Esophagus (tissue), 2 donors: ENCODE data around the gene MRGPRF. TPM values are rescaled to one million over a fixed set of nuclear protein-coding genes. Genes with fewer than 3 reads are reported as not detected.
"Not testable (repeated sequence)": the region's sequence is repeated elsewhere in the genome, so short reads cannot be mapped to it uniquely, and the experiment has no call there.

Experiments
- H3K27ac ChIP-seq, 2 donors: one replicate each; pipeline ENCODE4 v1.5.1; 2013; ENCODE audit warnings: low read depth in 2 of 2, mild to moderate bottlenecking in 2 of 2, inconsistent platforms in 1 of 2, low read length in 1 of 2, moderate library complexity in 1 of 2
- H3K27me3 ChIP-seq, 2 donors: one replicate each; pipeline ENCODE4 v1.6.1; 2013; ENCODE audit warnings: low read length in 2 of 2, control low read depth in 1 of 2, mild to moderate bottlenecking in 1 of 2; ENCODE audit not compliant: insufficient read depth in 2 of 2, control insufficient read depth in 1 of 2
- H3K36me3 ChIP-seq, 2 donors: one replicate each; pipeline ENCODE4 v1.6.1; 2013; ENCODE audit warnings: low read length in 1 of 2; ENCODE audit not compliant: control insufficient read depth in 2 of 2, insufficient read depth in 2 of 2
- H3K4me1 ChIP-seq, 2 donors: one replicate each; pipeline ENCODE4 v1.6.1; 2013; ENCODE audit warnings: low read length in 1 of 2; ENCODE audit not compliant: control insufficient read depth in 2 of 2, insufficient read depth in 2 of 2
- H3K4me3 ChIP-seq, 2 donors: one replicate each; pipeline ENCODE4 v1.5.1; 2013; ENCODE audit warnings: low read length in 2 of 2, mild to moderate bottlenecking in 2 of 2, low read depth in 1 of 2, moderate library complexity in 1 of 2
- H3K9me3 ChIP-seq, 2 donors: one replicate each; pipeline ENCODE4 v1.6.1; 2013; ENCODE audit warnings: mild to moderate bottlenecking in 2 of 2, low read depth in 1 of 2, low read length in 1 of 2, moderate library complexity in 1 of 2; ENCODE audit not compliant: control insufficient read depth in 2 of 2, insufficient read depth in 1 of 2
- WGBS, 2 donors: extraction: QIAGEN DNeasy Blood & Tissue Kit; methylation state at CpG; one replicate each; pipeline ENCODE4 v1.1.7; 2013; 5-methylcytosine and 5-hydroxymethylcytosine counted together
- polyA plus RNA-seq, 2 donors: library from polyadenylated mRNA; stranded (reverse); fragments of 200-250 nt; gene quantifications; one replicate each; pipeline ENCODE4 v1.2.3, GENCODE V29; 2013
- donor health status: healthy with polysubstance abuse.
- donor health status: Bipolar disorder and iron deficiency.

The MRGPRF gene
- polyA plus RNA-seq, 2 donors = 5.3 to 14.7 TPM

DNA sequence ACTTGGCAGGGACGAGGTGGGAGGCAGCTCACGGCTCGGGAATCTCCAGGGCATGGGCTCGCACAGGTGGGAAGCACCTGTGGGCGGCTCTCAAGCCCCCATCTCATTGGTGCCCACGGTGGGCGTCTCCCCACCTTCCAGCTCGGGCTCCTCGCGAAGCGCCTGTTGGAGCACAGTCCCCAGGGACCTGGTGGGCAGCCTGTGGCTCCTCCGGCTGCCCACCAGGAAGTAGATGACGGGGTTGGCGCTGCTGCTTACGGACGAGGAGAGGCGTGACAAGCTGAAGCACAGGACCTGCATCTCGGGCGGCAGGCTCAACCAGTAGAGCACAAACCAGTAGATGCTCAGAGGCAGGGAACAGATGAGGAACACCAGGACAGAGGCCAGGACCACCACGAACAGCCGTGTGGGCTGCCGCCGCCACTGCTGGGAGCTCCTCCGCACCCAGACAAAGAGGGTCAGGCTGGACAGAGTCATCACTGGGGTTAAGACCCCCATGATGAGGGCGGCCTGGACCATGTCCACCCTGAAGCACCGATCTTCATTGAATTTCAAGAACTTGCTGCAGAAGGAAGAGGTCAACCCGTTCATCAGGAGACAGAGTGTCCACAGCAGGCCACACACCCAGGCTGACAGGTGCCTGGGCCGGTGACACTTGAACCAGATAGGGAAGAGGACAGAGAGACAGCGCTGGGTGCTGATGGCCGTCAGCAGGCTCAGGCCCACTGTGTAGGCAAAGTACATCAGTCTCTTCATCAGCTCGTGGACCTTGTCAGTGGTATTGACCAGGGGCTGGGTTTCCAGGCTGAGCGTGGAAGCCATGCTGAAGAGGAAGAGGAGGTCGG, 32.9 kb downstream of the MRGPRF start:
- H3K36me3 ChIP-seq = no peaks in the 10 kb centered on the region
- WGBS, 2 donors = 82 to 83% methylated on average over 33 of the region's 33 CpGs
- no peak overlapping the region for H3K4me3 ChIP-seq

DNA sequence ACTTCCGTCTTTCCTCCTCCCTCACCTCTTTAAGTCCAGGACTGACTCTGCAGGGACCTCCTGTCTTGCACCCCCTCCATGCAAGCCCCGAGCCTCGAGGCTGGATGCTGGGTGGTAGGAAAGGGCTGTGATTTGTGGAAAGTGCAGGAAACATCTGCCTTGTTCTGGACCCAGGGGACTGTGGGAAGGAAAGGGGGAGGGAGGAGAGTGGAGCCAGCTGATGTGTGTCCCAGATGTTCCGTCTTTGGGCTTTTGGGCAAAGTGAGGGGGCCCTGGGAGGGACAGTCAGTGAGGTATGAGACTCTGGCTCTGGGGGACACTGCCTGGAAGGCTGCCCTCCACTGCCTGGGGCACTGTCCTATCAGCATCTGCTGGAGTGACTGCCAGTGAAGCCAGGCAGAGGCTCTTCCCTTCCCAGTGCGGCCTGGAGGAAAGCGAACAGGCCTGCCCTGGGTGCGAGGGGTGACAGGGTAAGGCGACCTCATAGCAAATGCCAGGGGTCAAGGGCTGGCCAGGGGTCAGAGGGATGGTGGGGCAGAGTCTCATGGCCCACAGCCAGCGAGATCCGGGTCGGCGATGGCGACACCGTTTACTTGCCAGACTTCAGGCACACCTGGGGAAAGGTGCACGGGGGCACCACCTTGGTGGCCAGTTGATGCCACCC, 34.0 kb downstream of the MRGPRF start:
- no peaks in the 10 kb centered on the region for H3K27me3 ChIP-seq
- H3K9me3 ChIP-seq = no peaks in the 10 kb centered on the region
- no peaks in the 10 kb centered on the region for H3K36me3 ChIP-seq
- no peak overlapping the region for H3K27ac ChIP-seq
- H3K4me1 ChIP-seq = no peaks in the 10 kb centered on the region
- whole genome bisulfite sequencing, 2 donors = 61 to 67% methylated on average over 15 of the region's 15 CpGs
- no peak overlapping the region for H3K4me3 ChIP-seq

More for the DNA sequence above, 32.9 kb downstream of the MRGPRF start:
- no peaks in the 10 kb centered on the region for H3K4me1 ChIP-seq
- no peak overlapping the region for H3K27ac ChIP-seq
- H3K9me3 ChIP-seq = no peaks in the 10 kb centered on the region
- H3K27me3 ChIP-seq = no peaks in the 10 kb centered on the region

DNA sequence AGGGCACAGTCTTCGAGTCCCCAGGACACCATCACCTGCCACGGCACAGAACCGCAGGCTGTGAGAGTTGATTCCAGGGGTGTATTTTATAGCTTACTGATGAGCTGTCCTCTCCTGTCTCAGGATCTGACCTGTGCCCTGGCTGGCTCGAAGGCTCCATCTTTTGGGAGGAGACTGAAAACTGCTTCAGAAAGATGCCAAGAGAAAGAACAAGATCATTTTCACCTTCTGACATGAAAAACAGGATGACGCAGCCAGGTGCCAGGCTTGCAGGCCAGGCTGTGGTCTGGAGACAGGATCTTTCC, 34.5 kb downstream of the MRGPRF start:
- H3K9me3 ChIP-seq = no peaks in the 10 kb centered on the region
- H3K36me3 ChIP-seq = no peaks in the 10 kb centered on the region
- H3K27me3 ChIP-seq = no peaks in the 10 kb centered on the region
- no peaks in the 10 kb centered on the region for H3K4me1 ChIP-seq
- H3K4me3 ChIP-seq = no peak overlapping the region
- WGBS, 2 donors = 71 to 77% methylated on average over 5 of the region's 5 CpGs
- no peak overlapping the region for H3K27ac ChIP-seq

DNA sequence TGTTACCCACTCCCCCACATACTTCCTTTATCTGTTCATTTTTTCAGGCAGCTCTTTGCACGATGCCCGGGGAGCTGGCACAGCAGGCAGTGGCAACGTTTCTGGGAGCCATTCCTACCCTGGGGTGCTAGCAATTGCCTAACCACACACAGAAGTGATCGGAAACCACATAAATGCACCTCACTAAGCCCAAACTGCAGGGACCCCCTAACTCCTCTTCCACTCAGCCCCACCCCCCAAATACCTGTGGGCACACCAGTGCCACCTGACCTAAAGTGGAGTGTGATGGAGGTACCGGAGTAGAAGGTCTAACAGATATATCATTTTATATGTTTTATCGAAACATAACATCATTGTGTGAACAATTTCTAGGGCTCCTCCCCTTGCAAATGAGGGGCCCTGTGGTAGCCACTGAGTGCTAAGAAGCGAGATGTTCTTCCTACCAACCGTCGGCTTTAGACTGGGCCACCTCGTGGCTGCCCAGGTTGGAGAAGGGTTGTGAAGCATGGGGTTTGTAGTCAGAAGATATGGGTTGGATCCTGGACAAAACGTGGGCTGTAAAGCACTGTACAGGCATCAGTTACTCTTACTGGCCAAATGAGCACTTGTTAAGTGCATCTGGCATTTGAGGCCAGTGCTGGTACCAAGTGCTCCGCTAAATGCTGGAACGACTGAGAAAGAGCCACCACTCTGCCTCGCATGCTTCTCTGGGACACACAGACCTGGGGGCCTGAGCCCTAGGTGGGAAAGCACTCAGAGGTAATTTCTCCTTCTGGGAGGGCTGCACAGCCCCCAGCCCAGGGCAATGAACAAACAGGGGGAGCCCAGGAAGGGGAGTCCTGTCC, 35.0 kb downstream of the MRGPRF start:
- H3K9me3 ChIP-seq = no peaks in the 10 kb centered on the region
- H3K36me3 ChIP-seq = no peaks in the 10 kb centered on the region
- H3K27me3 ChIP-seq = no peaks in the 10 kb centered on the region
- 72 to 74% methylated on average over 14 of the region's 14 CpGs for WGBS, 2 donors
- H3K4me1 ChIP-seq = no peaks in the 10 kb centered on the region
- H3K27ac ChIP-seq = no peak overlapping the region
- no peak overlapping the region for H3K4me3 ChIP-seq

DNA sequence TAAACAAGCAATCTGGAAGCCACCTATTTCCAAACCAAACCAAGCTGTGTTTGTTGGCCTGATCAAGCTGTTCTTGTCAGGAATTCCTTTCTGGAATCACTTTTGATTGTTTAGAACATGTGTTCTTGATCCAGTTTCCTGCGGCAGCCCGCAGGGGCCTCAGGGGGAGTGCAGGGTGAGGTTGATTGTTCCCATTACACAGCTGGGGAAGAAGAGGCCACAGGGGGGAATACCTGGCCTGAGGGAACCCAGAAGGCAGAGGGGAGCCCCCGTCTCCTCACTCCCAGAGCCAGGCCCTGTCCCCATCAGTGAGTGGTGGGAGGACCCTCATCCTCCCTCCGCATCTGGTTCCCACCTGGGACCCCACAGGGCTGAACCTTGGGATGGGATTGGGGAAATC, 36.5 kb downstream of the MRGPRF start:
- Histone ChIP-seq H3K4me3 (no peak overlapping the region), H3K27me3 (no peaks in the 10 kb centered on the region), H3K4me1 (no peaks in the 10 kb centered on the region), H3K9me3 (no peaks in the 10 kb centered on the region), H3K36me3 (no peaks in the 10 kb centered on the region), H3K27ac (no peak overlapping the region)
- WGBS, 2 donors = 59 to 74% methylated on average over 4 of the region's 4 CpGs

DNA sequence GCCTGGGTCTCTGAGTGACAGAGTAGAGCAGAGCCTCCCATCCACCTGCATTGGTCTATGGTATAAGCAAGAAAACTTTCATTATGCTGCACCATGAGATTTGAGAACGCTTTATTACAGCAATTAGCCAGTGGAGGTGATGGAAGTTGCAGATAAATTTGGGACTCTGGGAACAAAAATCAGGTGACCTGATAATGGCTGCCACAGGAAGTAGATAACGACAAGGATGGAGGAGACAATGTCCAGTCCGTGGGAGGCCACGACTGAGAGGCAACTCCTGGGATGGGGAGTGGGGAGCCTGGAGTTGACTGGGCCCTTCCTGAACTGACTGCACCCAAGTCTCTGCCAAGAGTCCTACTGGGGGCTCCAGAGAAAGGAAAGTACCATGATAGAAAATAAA, 37.0 kb downstream of the MRGPRF start:
- WGBS, 2 donors = 62 to 74% methylated on average over 4 of the region's 4 CpGs
- Histone ChIP-seq H3K27ac (no peak overlapping the region), H3K9me3 (no peaks in the 10 kb centered on the region), H3K4me3 (no peak overlapping the region), H3K4me1 (no peaks in the 10 kb centered on the region), H3K36me3 (no peaks in the 10 kb centered on the region), H3K27me3 (no peaks in the 10 kb centered on the region)

DNA sequence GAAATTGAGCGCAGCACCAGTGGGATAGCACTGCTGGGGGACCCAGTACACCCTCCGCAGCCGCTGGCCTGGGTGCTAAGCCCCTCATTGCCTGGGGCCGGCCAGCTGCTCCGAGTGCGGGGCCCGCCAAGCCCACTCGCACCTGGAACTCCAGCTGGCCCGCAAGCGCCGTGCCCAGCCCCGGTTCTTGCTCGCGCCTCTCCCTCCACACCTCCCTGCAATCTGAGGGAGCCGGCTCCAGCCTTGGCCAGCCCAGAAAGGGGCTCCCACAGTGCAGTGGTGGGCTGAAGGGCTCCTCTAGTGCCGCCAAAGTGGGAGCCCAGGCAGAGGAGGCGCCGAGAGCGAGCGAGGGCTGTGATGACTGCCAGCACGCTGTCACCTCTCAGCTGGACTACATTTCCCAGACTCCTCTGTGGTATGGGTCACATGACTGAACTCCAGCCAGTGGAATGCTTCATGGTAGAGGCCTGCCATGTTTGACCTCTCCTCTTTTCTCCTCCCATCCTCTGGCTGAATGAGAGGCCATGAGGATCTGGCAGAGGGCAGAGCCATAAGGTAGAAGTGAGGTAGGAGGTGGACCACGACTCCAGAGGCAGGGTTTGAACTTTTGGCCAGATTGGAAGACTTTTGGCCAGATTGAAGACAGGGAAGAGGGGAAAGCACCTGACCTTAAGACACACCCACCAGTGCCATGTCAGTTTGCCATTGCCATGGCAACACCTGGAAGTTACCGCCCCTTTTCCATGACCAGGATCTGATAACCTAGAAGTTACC, 38.4 kb downstream of the MRGPRF start:
- 91 to 92% methylated on average over 21 to 23 of the region's 23 CpGs for WGBS, 2 donors
- H3K9me3 ChIP-seq = no peaks in the 10 kb centered on the region
- H3K27ac ChIP-seq = no peak overlapping the region
- no peaks in the 10 kb centered on the region for H3K27me3 ChIP-seq
- H3K4me3 ChIP-seq = no peak overlapping the region
- no peaks in the 10 kb centered on the region for H3K4me1 ChIP-seq
- H3K36me3 ChIP-seq = no peaks in the 10 kb centered on the region

DNA sequence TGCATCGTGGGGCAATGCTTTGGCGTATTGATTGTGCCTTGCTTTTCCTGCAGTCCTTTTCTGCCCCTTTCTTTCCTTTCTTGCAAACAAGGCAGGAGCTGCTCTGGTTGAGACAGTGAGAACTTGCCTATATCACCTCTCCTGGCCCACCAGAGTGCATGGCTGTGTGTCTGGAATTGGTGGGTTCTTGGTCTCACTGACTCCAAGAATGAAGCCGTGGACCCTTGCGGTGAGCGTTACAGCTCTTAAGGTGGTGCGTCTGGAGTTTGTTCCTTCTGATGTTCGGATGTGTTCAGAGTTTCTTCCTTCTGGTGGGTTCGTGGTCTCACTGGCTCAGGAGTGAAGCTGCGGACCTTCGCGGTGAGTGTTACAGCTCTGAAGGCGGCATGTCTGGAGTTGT, 39.3 kb downstream of the MRGPRF start:
- not testable (repeated sequence) for H3K36me3 ChIP-seq, H3K4me3 ChIP-seq, H3K9me3 ChIP-seq, H3K27ac ChIP-seq, H3K4me1 ChIP-seq, H3K27me3 ChIP-seq
- WGBS, 2 donors = 91 to 94% methylated on average over 12 of the region's 12 CpGs

DNA sequence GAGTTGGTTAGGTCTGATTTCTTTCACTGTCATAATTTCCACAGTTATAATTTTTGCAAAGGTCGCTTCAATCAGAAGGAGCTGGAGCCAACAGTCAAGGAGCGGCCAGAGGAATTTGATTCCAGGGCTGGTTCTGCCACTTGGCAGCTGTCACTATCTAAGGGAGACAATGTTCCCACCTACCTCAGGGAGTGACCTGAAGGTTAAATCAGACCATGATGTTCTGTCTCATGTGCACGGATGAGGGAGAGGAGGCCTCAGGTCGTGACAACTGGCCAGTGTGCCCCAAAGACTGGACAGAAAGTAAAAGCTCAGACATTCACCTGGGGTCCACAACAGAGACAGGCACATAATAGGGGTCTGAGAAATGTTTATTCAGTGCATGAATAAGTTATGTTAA, 39.8 kb downstream of the MRGPRF start:
- Histone ChIP-seq H3K27ac (no peak overlapping the region), H3K27me3 (no peaks in the 10 kb centered on the region), H3K4me1 (no peaks in the 10 kb centered on the region), H3K4me3 (no peak overlapping the region), H3K9me3 (no peaks in the 10 kb centered on the region), H3K36me3 (no peaks in the 10 kb centered on the region)
- WGBS, 2 donors = 51 to 72% methylated on average over 4 of the region's 4 CpGs
